HuH-7 (cell line): ENCODE results near the gene PLA2G2D.

Source experiments
- DNase-seq: peaks from one replicate; pipeline ENCODE4 v3.0.0; 2011; ENCODE audit warnings: low spot score

Gene PLA2G2D, protein sequence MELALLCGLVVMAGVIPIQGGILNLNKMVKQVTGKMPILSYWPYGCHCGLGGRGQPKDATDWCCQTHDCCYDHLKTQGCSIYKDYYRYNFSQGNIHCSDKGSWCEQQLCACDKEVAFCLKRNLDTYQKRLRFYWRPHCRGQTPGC

DNA sequence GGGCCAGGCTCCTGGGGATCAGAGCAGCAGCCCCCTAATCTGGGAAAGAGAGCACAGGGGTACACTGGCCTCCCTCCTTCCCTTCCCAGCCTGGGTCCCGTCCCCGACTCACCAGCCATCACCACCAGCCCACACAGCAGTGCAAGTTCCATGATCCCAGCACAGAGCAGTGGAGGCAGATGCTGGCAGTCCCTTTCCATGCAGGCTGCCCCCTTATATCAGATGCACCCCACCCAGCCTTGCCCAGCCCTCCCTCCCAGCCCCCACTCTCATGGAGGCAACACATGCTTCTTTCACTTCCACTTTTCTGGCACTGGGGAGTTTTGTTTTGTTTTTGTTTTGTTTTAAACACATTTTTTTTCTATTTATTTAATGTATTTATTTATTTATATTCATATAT, at the start of gene PLA2G2D:
PLA2G2D (minus strand) TSS at position 190 of the 400 bp plus-strand sequence; CDS start at position 152, 38 bp downstream.
- no peak for DNase-seq

DNA sequence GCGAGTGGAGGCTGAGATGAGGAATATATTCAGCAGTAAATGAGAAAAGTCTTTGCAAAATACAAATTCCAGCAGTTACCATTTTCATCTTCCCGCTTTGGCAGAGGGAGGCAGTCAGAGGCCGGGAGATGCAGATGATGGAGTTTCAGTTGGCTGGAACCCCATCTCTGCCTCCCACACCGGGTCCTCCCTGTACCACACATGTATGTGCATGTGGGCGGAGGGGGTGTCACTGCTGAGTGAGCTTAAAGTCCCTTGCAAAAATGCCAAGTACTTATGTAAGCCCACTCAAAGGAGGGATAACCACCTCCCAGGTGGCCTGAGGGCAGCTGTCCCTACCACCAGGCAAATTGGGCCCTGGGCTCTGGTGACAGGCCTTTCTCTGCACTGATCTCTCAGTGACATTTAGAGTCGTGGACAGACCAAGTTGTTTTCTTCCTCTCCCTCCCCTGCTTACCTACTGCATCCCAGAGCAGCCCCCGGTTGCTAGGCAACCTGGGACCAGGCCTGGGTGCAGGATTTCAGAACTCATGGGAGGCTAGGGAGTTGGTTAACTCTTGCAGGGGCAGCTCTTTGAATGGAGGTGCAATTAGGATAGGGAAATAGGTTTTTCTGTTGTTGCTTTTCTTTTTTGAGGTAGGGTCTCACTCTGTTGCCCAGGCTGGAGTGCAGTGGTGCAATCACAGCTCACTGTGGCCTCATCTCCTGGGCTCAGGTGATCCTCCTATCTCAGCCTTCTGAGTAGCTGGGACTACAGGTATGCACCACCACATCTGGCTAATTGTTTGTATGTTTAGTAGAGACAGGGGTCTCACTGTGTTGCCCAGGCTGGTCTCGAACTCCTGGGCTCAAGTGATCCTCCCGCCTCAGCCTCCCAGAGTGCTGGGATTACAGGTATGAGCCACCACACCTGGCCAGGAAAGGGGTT, 49.5 kb upstream of the PLA2G2D start:
- DNase-seq = no peak

DNA sequence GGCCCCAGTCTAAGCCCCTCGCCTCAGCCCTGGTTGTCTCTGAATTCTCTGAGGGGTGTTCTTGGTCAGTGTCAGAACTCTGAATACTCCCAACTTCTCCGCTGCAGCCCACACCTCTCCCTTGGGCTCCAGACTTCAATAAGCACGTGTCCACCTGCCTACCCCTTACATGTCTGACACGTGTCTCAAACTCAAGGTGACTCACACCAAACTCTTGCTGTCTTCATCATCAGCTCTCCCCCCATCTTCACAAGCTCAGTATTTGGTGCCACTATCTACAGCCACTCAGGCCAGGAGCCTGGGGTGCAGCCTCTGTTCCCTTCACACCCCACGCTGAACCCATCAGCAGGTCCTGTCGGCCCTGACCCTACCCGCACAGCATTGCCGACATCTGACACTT, 47.8 kb upstream of the PLA2G2D start:
- DNase-seq = no peak

DNA sequence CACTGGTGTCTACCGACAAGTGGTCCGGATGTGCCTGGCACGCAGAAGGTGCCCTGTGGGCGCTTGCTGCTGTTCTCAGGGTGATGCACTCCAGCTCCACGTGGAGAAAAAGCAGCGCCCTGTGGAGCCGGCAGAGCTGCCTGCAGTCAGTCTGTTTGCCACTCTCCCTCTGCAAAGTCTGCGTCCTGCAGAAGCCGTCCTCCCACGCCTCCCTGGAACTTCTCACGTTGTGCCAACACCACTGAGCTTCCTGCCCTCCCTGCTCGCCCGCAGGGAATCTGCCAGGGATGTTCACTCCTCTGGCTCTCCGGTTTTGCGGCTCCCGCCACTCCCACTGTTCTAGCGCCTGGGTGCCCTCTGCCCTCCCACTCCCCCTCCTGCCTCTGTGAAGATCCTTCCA, 46.7 kb upstream of the PLA2G2D start:
- DNase-seq = no peak

DNA sequence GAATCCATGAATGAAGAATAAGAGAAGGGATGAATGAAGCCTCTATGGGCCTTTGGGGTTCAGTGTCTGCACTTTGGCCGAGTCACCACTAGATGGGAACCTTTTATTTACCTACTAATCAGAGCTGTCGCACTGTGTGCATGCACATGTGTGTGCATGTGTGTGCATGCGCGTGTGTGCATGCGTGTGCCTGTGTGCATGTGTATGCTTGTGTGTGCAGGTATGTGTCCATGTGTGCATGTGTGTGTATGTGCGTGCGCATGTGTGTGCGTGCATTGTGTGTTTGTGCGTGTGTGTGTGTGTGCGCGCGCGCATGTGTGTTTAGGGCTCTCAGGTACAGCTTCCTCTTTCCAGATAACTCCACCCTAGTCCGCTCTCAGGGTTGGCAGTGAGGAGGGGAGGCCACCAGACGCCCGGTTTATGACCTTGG, 46.2 kb upstream of the PLA2G2D start:
- no peak for DNase-seq

DNA sequence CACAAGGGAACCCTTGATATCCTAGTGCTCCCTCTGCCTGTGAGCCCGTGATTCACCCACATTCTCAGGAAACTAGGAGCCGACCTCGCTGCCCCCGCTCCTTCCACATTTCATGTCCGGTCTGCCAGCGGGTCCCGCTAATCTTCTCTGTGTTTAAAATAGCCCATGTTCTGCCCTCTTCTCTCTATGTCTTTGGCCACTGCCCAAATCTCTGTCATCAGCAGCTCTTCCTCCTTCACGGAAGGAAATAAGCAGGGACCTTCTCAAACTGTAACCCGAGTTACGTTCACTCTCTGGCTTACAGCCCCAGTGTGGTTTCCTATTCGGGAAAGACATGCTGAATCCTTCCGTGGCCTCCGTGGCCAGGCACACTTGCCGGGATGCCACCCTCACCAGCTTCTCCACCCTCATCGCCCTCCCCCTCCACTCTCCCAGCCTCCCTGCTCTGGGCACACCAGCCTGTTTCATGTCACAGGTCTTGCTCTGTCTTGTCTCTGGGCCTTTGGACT, 45.4 kb upstream of the PLA2G2D start:
- DNase-seq = no peak

DNA sequence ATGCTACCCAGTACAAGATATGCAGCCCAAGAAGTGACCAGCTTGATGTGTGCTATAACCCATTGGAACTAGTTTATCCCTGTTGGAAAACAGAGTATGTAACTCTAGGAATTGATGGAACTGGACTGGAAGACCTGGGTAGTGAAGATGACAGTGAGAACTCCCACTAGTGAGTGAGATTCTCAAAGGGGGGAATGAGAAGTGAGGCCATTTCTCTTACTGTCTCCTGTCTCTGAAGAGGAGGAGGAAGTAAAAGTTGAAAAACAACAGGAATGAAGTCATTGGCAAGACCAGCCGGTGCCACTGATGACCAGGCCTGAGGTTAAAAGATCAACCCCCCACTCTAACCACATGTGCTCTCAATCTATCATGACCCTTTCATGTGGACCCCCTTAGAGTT, 40.7 kb upstream of the PLA2G2D start:
- no peak for DNase-seq

DNA sequence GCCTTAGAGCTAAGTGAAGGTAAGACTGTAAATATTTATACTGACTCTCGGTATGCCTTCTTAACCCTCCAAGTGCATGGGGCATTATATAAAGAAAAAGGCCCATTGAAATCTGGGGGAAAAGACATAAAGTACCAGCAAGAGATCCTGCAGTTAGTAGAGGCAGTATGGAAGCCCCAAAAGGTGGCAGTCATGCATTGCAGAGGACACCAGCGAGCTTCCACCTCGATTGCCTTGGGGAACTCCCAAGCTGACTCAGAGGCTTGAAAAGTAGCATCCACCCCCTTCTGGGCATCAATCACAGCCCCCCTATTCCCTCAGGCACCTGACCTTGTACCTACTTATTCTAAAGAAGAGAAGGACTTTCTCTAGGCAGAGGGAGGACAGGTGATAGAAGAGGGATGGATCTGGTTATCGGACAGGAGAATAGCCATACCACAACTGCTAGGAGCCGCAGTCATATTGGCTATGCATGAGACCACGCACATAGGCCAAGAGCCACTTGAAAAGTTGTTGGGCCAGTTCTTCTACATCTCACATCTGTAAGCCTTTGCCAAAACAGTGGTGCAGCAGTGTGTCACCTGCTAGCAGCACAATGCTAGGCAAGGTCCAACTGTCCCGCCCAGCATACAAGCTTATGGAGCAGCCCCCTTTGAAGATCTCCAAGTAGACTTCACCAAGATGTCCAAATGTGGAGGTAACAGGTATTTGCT, 39.2 kb upstream of the PLA2G2D start:
- no peak for DNase-seq

DNA sequence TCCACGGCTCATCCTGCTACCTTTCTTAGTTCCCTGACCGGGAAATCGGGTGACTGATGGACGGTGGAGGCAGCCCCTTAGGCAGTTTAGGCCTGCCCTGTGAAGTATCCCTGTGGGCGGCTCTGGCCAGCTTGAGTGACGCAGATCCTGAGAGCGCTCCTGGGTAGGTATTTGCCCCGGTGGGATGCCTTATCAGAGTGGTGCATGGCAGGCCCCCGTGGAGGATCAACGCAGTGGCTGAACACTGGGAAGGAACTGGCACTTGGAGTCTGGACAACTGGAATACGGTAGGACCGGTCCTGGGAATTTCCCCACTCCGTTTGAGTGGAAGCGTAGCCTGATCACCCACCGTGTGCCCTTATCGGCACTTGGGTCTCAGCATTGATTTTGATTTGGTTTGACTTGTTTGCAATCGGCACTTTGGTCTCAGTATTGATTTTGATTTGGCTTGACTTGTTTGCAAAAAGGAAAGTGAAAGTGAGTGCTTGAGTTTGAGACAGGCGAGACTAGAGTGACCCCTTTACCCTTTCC, 35.0 kb upstream of the PLA2G2D start:
- DNase-seq = no peak

DNA sequence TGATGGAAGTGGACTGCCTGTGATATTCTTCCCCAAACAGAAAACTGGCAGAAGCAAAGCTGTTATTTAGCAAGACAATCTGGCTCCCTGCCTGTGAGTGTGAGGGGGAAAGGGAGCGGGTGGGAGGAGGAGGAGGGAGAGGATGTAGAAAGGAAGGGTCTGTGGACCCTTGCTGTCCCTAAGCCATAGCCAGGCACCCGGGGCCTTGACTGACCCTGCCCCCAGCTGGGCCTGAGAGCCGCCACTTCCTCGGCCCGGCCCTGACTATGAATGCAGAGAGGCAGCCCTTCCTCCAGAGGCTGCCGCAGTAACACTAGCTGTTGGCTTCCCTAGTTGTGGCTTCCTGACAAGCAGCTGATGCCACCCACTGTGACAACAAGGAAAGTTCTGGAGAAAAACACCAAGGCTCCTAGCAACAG, 33.7 kb upstream of the PLA2G2D start:
- DNase-seq = no peak

DNA sequence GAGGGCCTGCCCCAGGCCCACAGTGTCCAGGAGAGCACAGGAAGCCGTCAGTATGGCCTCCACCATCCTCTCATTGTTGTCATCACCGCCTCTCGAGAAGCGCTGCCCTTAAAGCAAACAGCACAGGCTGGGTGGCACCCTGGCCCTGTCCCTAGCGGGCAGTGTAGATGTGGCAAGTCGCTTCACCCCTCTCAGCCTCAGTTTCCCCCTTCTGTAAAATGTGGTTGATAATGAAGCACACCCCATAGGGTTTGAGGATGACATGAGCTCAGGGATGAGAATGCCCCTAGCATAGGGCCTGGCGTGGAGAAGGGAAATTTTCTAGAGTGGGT, 33.2 kb upstream of the PLA2G2D start:
- DNase-seq = no peak

DNA sequence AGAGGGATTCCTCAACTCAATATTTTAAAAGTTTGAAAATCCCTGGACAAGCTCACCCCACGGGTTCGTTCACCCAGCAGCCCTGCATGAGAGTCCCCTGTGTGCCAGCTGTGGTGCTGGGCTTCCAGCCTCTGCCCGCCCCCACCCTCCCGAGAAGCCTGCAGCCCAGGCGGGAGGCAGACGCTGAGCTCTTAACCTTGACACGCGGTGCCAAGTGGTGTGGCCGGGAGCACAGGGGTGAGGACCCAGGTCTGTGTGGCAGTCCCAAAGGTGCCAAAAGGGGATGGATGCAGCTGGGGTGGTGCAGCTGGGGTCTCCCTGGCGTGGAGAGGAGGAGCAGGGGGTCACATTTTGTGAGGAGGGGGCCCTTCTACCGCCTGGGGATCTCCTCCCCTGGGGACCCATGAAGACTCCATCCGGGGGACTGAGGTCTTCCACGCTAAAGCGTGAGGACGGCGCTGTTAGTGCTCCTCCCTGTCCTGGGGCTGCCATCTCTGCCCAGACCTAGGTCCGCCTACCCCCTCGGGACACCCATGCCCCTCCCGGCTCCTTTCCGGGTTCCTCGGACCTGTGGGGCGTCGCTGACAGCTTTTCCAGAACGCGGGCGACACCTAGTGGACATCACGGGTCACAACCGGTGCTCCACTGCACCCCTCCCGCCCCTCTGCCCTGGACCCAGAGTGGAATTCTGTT, 32.7 kb upstream of the PLA2G2D start:
- peak; percentile 87 for DNase-seq

DNA sequence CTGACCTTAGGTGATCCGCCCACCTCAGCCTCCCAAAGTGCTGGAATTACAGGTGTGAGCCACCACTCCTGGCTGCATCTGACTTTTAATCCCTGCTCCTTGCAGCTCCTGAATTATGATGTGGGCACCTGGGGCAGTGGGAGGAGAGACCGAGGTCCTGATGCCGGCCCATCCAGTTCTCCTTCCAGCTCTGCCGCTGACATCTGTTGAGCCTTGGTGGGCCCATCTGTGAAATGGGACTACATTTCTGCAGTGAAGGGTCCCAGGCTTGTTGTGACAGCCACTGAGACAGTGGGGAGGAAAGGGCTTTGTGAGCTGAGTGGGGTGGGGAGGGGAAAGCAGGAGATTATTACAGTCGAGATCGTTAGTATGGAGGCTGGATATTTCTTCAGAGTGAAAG, 31.6 kb upstream of the PLA2G2D start:
- DNase-seq = no peak

DNA sequence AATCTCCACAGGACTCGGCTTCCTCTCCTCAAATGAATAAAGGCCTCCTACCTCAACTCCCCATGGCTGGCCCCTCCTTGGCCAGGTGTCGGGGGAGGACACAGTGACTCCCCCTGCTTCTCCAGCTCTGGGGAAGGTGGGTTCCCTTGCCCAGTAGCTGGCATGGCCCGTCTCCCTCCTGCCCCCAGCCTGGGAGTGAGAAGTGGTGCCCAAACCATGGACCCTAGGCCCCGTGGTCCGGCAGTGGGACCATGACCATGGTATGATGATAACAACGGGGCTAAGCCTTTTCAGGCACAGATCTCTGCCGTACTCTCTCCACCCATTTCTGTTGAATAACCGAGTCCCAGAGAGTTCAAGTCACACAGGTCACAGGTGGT, 31.0 kb upstream of the PLA2G2D start:
- DNase-seq = no peak

DNA sequence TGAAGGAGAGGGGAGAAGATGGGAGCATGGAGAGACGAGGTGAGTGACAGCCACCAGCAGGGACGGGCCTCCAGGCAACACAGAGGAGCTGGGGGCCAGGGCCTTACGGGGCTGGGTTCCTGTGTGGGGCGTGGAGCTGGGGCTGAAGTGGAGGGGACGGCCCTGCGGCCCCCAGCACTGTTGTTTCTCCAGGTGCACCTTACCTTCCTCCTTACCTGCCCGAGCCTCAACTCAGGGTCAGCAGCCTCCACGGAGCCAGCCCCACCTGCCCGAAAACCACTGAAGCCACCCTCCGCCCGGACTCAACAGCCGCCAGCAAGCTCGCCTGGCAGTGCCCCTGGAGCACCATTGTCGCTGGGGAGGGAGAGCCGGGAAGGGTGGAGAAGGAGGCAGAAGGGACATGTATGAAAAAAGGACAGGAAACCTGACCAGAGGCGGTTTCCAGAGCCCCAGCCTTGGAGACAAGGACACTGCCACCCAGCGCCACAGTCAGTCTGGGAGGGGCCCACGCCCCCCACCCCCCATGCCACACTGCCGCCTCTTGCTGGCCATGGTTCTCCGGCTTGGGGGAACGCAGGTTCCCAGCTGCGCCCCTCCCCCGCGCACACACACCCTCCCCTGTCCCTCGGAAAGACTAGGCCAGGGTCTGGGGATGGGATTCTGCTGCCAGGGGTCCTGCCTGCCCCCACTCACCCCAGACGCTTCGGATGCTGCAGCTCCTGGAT, 30.4 kb upstream of the PLA2G2D start:
- no peak for DNase-seq

DNA sequence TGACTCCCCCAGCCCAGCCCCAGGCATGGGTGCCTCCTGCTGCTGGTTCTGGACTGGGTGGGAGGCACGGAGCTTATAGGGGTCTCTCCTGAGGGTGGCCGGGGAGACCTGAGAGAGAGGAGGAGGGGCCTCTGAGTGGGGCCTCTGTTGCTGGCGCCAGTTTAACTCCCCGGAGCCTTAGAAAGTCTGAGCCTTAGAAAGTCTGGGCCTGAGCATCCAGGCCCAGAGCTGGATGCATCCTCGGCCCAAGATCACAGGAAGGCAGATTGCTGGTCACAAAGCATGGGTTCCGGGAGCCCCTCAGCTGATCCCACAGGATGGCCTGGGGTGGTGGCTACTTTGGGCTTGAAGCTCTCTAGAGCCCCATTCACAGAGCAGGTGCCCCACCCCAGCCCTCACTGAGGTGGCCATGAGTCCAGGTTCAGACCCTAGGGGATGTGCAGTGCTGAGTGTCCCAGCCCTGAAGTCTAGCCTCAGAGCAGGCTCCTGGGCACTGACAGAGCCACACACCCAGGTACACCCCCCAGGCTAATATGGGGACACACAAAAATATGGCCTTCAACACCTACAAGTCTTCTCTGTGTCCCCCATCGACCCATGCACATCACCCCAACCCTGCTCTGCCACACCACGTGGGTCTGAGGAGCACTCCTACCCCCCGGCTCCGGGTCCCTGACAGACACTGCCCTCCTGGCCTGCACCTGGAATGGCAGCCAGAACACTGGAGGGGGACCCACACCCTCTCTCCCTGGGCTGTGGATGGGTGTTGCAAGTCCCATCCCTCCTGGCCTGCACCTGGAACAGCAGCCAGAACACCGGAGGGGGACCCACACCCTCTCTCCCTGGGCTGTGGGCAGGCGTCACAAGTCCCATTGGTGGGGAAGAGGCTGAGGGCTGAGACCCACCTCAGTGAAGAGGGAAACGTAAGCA, 29.5 kb upstream of the PLA2G2D start:
- no peak for DNase-seq

DNA sequence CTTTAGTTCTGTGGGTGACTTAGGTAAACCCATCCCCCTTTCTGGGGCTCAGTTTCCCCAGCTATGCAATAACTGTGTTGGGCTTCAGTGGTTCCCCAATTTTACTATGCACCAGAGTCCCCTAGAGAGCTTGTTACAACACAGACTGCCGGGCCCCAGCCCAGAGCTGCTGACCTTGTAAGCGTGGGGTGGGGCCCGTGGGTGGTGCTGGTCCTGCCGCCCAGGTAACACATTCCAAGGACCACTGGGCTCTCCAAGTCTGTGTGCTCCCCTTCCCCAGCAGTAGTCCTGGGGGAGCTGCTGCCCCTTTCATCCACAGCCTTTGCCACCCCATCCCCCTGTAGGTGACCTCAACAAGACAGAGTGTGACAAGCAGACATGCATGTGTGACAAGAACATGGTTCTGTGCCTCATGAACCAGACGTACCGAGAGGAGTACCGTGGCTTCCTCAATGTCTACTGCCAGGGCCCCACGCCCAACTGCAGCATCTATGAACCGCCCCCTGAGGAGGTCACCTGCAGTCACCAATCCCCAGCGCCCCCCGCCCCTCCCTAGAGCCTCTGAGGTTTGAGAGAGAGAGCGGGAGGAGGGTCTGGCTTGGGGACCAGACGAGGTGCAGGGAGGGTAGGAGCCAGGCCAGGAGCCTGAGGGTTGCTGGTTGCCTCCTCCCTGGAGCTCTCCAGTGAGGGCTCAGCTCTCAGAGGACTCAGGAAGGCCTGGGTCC, 28.7 kb upstream of the PLA2G2D start:
- no peak for DNase-seq

DNA sequence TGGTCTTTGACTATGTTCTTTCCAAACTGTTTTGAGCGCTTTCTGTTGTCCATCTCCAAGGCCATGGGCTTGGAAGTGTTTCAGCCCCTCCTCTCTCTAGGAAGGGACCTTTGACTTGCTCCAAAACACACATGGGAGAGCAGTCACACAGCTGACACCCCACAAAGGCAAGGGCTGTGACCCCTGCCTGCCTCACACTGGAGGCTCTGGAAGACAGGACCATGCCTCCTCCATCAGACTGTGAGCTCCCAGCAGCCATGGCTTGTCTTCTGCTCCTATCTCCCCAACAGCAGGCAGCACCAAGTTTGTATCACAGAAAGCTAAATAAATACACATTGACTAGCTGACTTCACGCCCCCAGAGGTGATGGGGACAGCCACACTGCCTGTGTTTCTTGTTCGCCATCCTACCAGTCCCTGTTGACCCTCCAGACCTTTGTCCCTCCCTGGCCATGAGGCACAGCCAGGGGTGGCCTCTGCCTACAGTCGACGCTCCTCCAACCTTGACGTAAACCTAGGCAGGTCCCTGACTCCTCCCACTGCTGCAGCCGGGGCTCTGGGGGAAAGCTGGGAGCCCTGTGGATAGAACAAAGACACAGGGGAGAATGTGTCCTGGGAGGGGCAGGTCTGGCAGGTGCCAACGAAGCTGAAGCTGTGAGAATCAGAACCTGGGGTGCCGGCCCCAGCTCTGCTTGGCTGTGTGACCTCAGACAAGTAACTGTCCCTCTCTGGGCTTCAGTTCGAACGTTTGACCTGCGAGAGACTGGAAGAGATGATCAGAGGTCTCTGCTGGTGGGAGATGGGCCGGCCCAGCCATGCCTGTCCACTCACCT, 24.6 kb upstream of the PLA2G2D start:
- no peak for DNase-seq

DNA sequence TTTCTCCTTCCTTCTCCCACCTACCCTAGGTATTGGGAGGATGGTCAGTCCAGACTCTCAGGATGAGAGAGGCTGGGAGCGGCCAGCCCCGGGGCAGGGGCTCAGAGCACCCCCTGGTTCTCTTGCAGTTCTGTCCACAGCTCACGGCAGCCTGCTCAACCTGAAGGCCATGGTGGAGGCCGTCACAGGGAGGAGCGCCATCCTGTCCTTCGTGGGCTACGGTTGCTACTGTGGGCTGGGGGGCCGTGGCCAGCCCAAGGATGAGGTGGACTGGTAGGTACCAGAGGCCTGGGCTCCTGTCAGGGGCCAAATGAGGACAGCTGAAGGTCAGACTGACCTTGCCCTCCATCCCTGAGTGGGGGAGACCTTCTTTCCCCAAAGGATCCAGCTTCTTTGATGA, 24.0 kb upstream of the PLA2G2D start:
- no peak for DNase-seq
